H1 (cell line): ENCODE measurements around the gene CFAP65. TPM values are rescaled to one million over a fixed set of nuclear protein-coding genes. Genes with fewer than 3 reads are reported as not detected.

Experiments
- CTCF ChIA-PET: fragments of 300-600 bp; sonication (Branson Sonifier 250); formaldehyde crosslinking; loops from one replicate; lab custom pipeline; 2021; ENCODE audit not compliant: partially characterized antibody; lab: Charles Lee
- POLR2A ChIA-PET: fragments of 300-600 bp; sonication (Branson Sonifier 250); formaldehyde crosslinking; loops from one replicate; lab custom pipeline; 2021; ENCODE audit warnings: inconsistent platforms; ENCODE audit not compliant: partially characterized antibody; lab: Charles Lee
- DNase-seq, 2 experiments: peaks; one replicate each; pipeline versions ENCODE4 v3.0.0 to v3.0.0-alpha.2; 2010 to 2022; ENCODE audit warnings: low spot score in 2 of 2, low read depth in 1 of 2, mixed read lengths in 1 of 2
- FAIRE-seq: peaks from 2 replicates; lab custom pipeline; 2011; peaks lifted over from hg19 to GRCh38; lab: Jason Lieb, UNC
- H2AFZ ChIP-seq: 2 replicates; pipeline ENCODE4 v1.8.1; 2012; ENCODE audit warnings: low read length, inconsistent platforms
- H2AK5ac ChIP-seq: 2 replicates; pipeline ENCODE4 v1.6.1; 2013; ENCODE audit warnings: low read depth, low read length
- H2BK120ac ChIP-seq: replicated peaks from 2 replicates; pipeline ENCODE3; 2013; ENCODE audit warnings: low read depth, low read length, inconsistent platforms
- H2BK12ac ChIP-seq: 2 replicates; pipeline ENCODE4 v1.6.1; 2013; ENCODE audit warnings: low read depth, low read length
- H2BK15ac ChIP-seq: 2 replicates; pipeline ENCODE4 v1.6.1; 2013; ENCODE audit warnings: low read length
- H2BK20ac ChIP-seq: 2 replicates; pipeline ENCODE4 v1.6.1; 2013; ENCODE audit warnings: low read length
- H2BK5ac ChIP-seq: 2 replicates; pipeline ENCODE4 v1.6.1; 2013; ENCODE audit warnings: low read depth, low read length
- H3K14ac ChIP-seq: 2 replicates; pipeline ENCODE4 v1.6.1; 2013; ENCODE audit warnings: inconsistent platforms; ENCODE audit not compliant: insufficient read length
- H3K18ac ChIP-seq: 2 replicates; pipeline ENCODE4 v1.6.1; 2013; ENCODE audit warnings: low read length; ENCODE audit errors: extremely low read depth
- H3K23ac ChIP-seq: 2 replicates; pipeline ENCODE4 v1.6.1; 2013; ENCODE audit warnings: inconsistent platforms; ENCODE audit not compliant: insufficient read length
- H3K23me2 ChIP-seq: 2 replicates; pipeline ENCODE4 v1.6.1; 2013; ENCODE audit warnings: low read depth, low read length
- H3K27ac ChIP-seq: 2 replicates; pipeline ENCODE4 v1.6.1; 2011; ENCODE audit warnings: low read depth, low read length, inconsistent platforms
- H3K27me3 ChIP-seq, 4 experiments: replicated peaks in 1 of 4; 1 replicate in 1 of 4; 2 replicates in 3 of 4; pipeline versions ENCODE4 v1.6.1 to v1.8.1; 2011 to 2013; ENCODE audit warnings: low read length in 3 of 4, mild to moderate bottlenecking in 3 of 4, inconsistent platforms in 2 of 4, mixed read lengths in 2 of 4, moderate library complexity in 1 of 4; ENCODE audit not compliant: control insufficient read depth in 3 of 4, insufficient read depth in 3 of 4; ENCODE audit errors: extremely low read depth in 1 of 4
- H3K36me3 ChIP-seq, 4 experiments: 2 replicates each; pipeline versions ENCODE4 v1.6.1 to v1.8.1; 2011 to 2013; ENCODE audit warnings: mild to moderate bottlenecking in 4 of 4, low read length in 3 of 4, moderate library complexity in 2 of 4, control low read depth in 1 of 4, inconsistent platforms in 1 of 4; ENCODE audit not compliant: insufficient read depth in 4 of 4, control insufficient read depth in 2 of 4
- H3K4ac ChIP-seq: replicated peaks from 2 replicates; pipeline ENCODE3; 2013; ENCODE audit warnings: low read length, low read depth, mixed read lengths, inconsistent platforms; ENCODE audit not compliant: insufficient read length
- H3K4me1 ChIP-seq, 4 experiments: replicated peaks in 1 of 4; 1 replicate in 1 of 4; 2 replicates in 3 of 4; pipeline versions ENCODE4 v1.6.1 to v1.8.1; 2011 to 2013; ENCODE audit warnings: low read length in 3 of 4, inconsistent platforms in 2 of 4, mixed read lengths in 1 of 4; ENCODE audit not compliant: insufficient read depth in 4 of 4, control insufficient read depth in 3 of 4
- H3K4me2 ChIP-seq, 2 experiments: 2 replicates each; pipeline versions ENCODE4 v1.6.1 to v1.8.1; 2011 to 2013; ENCODE audit warnings: low read depth in 2 of 2, low read length in 2 of 2, control low read depth in 1 of 2, inconsistent platforms in 1 of 2, mild to moderate bottlenecking in 1 of 2; ENCODE audit not compliant: insufficient read depth in 1 of 2
- H3K4me3 ChIP-seq, 4 experiments: fragments of 200-600, 300-600 bp in 1 of 4; sonication (generic), shearing (Covaris generic), sonication (Bioruptor Twin) in 1 of 4; 2 replicates each; pipeline versions ENCODE4 v1.5.1 to v1.8.1; 2011 to 2016; ENCODE audit warnings: low read length in 4 of 4, low read depth in 3 of 4, control low read depth in 2 of 4, inconsistent platforms in 2 of 4, mild to moderate bottlenecking in 2 of 4, mixed read lengths in 1 of 4, moderate library complexity in 1 of 4; ENCODE audit not compliant: insufficient read depth in 2 of 4; ENCODE audit errors: extremely low read depth in 1 of 4
- H3K56ac ChIP-seq: replicated peaks from 2 replicates; pipeline ENCODE3; 2013; ENCODE audit warnings: low read depth, mild to moderate bottlenecking, mixed read lengths, low read length, inconsistent platforms; ENCODE audit not compliant: insufficient read length
- H3K79me1 ChIP-seq: 2 replicates; pipeline ENCODE4 v1.6.1; 2013; ENCODE audit warnings: low read depth, low read length, control low read depth
- H3K79me2 ChIP-seq, 2 experiments: 2 replicates each; pipeline versions ENCODE4 v1.6.1 to v1.8.1; 2012 to 2013; ENCODE audit warnings: low read length in 2 of 2, mild to moderate bottlenecking in 2 of 2, inconsistent platforms in 1 of 2; ENCODE audit not compliant: insufficient read depth in 2 of 2, control insufficient read depth in 1 of 2
- H3K9ac ChIP-seq, 4 experiments: replicated peaks in 1 of 4; 1 replicate in 1 of 4; 2 replicates in 3 of 4; pipeline versions ENCODE4 v1.6.1 to v1.8.1; 2011 to 2013; ENCODE audit warnings: low read depth in 3 of 4, low read length in 3 of 4, control low read depth in 2 of 4, mild to moderate bottlenecking in 2 of 4, moderate library complexity in 2 of 4, inconsistent platforms in 1 of 4; ENCODE audit errors: extremely low read depth in 1 of 4
- H3K9me3 ChIP-seq, 2 experiments: 2 replicates each; pipeline versions ENCODE4 v1.6.1 to v1.8.1; 2012 to 2013; ENCODE audit warnings: mild to moderate bottlenecking in 2 of 2, moderate library complexity in 2 of 2, control low read depth in 1 of 2, inconsistent platforms in 1 of 2, low read depth in 1 of 2, low read length in 1 of 2, mixed read lengths in 1 of 2; ENCODE audit not compliant: insufficient read depth in 2 of 2
- H4K20me1 ChIP-seq, 2 experiments: replicated peaks in 1 of 2; 2 replicates each; pipeline versions ENCODE3 to v1.8.1; 2011 to 2013; ENCODE audit warnings: inconsistent platforms in 2 of 2, low read length in 2 of 2, mild to moderate bottlenecking in 1 of 2; ENCODE audit not compliant: insufficient read depth in 2 of 2, control insufficient read depth in 1 of 2
- H4K5ac ChIP-seq: 2 replicates; pipeline ENCODE4 v1.6.1; 2013; ENCODE audit warnings: low read length, low read depth, mixed read lengths, inconsistent platforms; ENCODE audit not compliant: insufficient read length
- H4K8ac ChIP-seq: 2 replicates; pipeline ENCODE4 v1.8.0; 2013; ENCODE audit warnings: mild to moderate bottlenecking, moderate library complexity, low read length, inconsistent platforms; ENCODE audit not compliant: insufficient read depth; ENCODE audit errors: extremely low read depth
- H4K91ac ChIP-seq: replicated peaks from 2 replicates; pipeline ENCODE3; 2013; ENCODE audit warnings: low read length, mixed read lengths, inconsistent platforms; ENCODE audit not compliant: insufficient read length
- ASH2L ChIP-seq: fragments of 200-600, 300-600 bp; sonication (generic); IDR thresholded peaks from one replicate; pipeline ENCODE4 v1.7.1; 2017; ENCODE audit warnings: low read length
- EGR1 ChIP-seq: IDR thresholded peaks from 2 replicates; pipeline ENCODE4 v1.6.1; 2011; ENCODE audit warnings: low read depth, low read length, borderline replicate concordance
- JUN ChIP-seq: IDR thresholded peaks from 2 replicates; pipeline ENCODE4 v1.6.1; 2011; ENCODE audit warnings: low read depth, mild to moderate bottlenecking, improper control_type of control experiment, low read length
- JUND ChIP-seq: IDR thresholded peaks from 2 replicates; pipeline ENCODE4 v1.6.1; 2011; ENCODE audit warnings: mild to moderate bottlenecking, improper control_type of control experiment, low read length
- POU5F1 ChIP-seq: IDR thresholded peaks from 2 replicates; pipeline ENCODE4 v1.6.1; 2011; ENCODE audit warnings: low read depth, mild to moderate bottlenecking, low read length, moderate library complexity
- RAD21 ChIP-seq, 2 experiments: IDR thresholded peaks in 1 of 2; conservative IDR thresholded peaks in 1 of 2; 2 replicates each; pipeline ENCODE4 v1.6.1; 2011; ENCODE audit warnings: low read depth in 2 of 2, low read length in 2 of 2, improper control_type of control experiment in 1 of 2, inconsistent platforms in 1 of 2, mild to moderate bottlenecking in 1 of 2, moderate library complexity in 1 of 2
- SP4 ChIP-seq: IDR thresholded peaks from 2 replicates; pipeline ENCODE4 v1.6.1; 2012; ENCODE audit warnings: low read length, inconsistent platforms
- USF2 ChIP-seq: IDR thresholded peaks from 2 replicates; pipeline ENCODE4 v1.6.1; 2011; ENCODE audit warnings: low read length, improper control_type of control experiment
- WGBS, 2 experiments: shearing (Covaris generic) in 1 of 2; methylation state at CpG; one replicate each; pipeline versions ENCODE4 v1.1.6 to v1.1.7; 2013 to 2015; ENCODE audit warnings: low lambda C conversion rate in 2 of 2, mixed read lengths in 2 of 2, inconsistent platforms in 1 of 2, low coverage in 1 of 2, missing lambda C conversion rate in 1 of 2; ENCODE audit not compliant: insufficient replicate concordance in 2 of 2, insufficient coverage in 1 of 2, insufficient read length in 1 of 2; ENCODE audit errors: extremely low coverage in 1 of 2, missing lambda C conversion rate in 1 of 2; 5-methylcytosine and 5-hydroxymethylcytosine counted together
- polyA plus RNA-seq, 7 experiments: library from polyadenylated mRNA; depleted of rRNA in 3 of 7; stranded (reverse) in 5 of 7; unstranded in 2 of 7; fragments of >200 nt in 5 of 7; fragments of 200-250 nt in 2 of 7; gene quantifications; 1 replicate in 5 of 7; 2 replicates in 1 of 7; 4 replicates in 1 of 7; pipeline versions ENCODE4 v1.2.1 to v1.2.3, GENCODE V29; 2011 to 2013; ENCODE audit warnings: missing spikeins in 2 of 7, mixed read lengths in 2 of 7
- total RNA-seq: library from RNA; stranded (reverse); fragmentation: NEBNext Ultra II Directional; extraction: Animal tissue kit (Norgen Biotek cat#: 25700); gene quantifications from 2 replicates; pipeline ENCODE4 v1.2.1, GENCODE V29; 2021

CFAP65 gene
- total and polyA plus RNA-seq, 2 of the 8 experiments (the other 6 are each of a cell fraction or from before 2014, with no cell fraction given): 0.19 to 0.45 TPM

GRCh38 chr2:219022041-219022440 is 19.3 kb downstream of the CFAP65 start:
- no peak overlapping the region for H3K9ac ChIP-seq
- CTCF ChIA-PET: interaction anchor here (0.8 to 12.4 kb wide), 8 partner anchors 8 to 137 kb away, joined by 3 to 150 read pairs (median 5); partner anchors contain the start of gene CRYBA2
- TF ChIP-seq POU5F1: no peak
- TF ChIP-seq JUND: no peak
- no peak for TF ChIP-seq USF2
- no peak for TF ChIP-seq RAD21 (IDR thresholded peaks at IDR 0.05 in 1 of 2, conservative IDR thresholded peaks at IDR 0.05 in 1 of 2; ENCODE audit: low read depth in 2 of 2, low read length in 2 of 2)
- no peak for TF ChIP-seq ASH2L
- no peak for TF ChIP-seq EGR1
- TF ChIP-seq JUN: no peak
- no peak for TF ChIP-seq SP4

More at GRCh38 chr2:219022041-219022440, 19.3 kb downstream of the CFAP65 start:
- no peak overlapping the region for H2BK20ac ChIP-seq
- H2BK12ac ChIP-seq: no peak overlapping the region
- H3K4ac ChIP-seq: no peak overlapping the region
- H3K79me2 ChIP-seq: no peaks in the 10 kb centered on the region
- no peaks in the 10 kb centered on the region for H3K4me1 ChIP-seq
- H2AFZ ChIP-seq: no peak overlapping the region
- no peak overlapping the region for H2BK15ac ChIP-seq
- H3K9me3 ChIP-seq: no peaks in the 10 kb centered on the region
- no peak overlapping the region for H2BK5ac ChIP-seq
- no peak overlapping the region for H4K5ac ChIP-seq
- 89% methylated on average over 6 of the region's 12 CpGs; no CpG with 5 or more reads in 1 of the 2 experiments for WGBS, 2 experiments
- H3K4me3 ChIP-seq: no peak overlapping the region
- H3K18ac ChIP-seq: no peak overlapping the region
- no peak overlapping the region for H2BK120ac ChIP-seq
- H3K4me2 ChIP-seq: no peak overlapping the region
- peaks cover 0 to 1% of the 10 kb centered on the region in 2 experiments for H4K20me1 ChIP-seq
- H3K56ac ChIP-seq: no peak overlapping the region
- DNase-seq (no peak), FAIRE-seq (no peak)
- no peaks in the 10 kb centered on the region for H3K79me1 ChIP-seq
- H3K27ac ChIP-seq: no peak overlapping the region
- no peak overlapping the region for H3K23ac ChIP-seq
- H3K27me3 ChIP-seq: peaks cover 0 to 3% (median 0%) of the 10 kb centered on the region in 4 experiments; a peak in 3 of 7 replicates
- H4K91ac ChIP-seq: no peak overlapping the region
- no peaks in the 10 kb centered on the region for H3K36me3 ChIP-seq
- POLR2A ChIA-PET: no interaction called here
- no peak overlapping the region; the same call in 1 of the 2 replicates for H4K8ac ChIP-seq
- H3K14ac ChIP-seq: no peak overlapping the region
- H3K23me2 ChIP-seq: no peaks in the 10 kb centered on the region
- no peak overlapping the region for H2AK5ac ChIP-seq
